ENCODE data around the gene PCF11.
"Not testable (repeated sequence)": the region's sequence is repeated elsewhere in the genome, so short reads cannot be mapped to it uniquely, and the experiment has no call there.

DNA sequence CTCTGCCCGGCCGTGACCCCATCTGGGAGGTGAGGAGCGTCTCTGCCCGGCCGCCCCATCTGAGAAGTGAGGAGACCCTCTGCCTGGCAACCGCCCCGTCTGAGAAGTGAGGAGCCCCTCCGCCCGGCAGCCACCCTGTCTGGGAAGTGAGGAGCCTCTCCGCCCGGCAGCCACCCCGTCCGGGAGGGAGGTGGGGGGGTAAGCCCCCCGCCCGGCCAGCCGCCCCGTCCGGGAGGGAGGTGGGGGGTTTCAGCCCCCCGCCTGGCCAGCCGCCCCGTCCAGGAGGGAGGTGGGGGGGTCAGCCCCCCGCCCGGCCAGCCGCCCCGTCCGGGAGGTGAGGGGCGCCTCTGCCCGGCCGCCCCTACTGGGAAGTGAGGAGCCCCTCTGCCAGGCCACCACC lies 23.7 kb upstream of the PCF11 start:
- TF ChIP-seq, protein P1, sequence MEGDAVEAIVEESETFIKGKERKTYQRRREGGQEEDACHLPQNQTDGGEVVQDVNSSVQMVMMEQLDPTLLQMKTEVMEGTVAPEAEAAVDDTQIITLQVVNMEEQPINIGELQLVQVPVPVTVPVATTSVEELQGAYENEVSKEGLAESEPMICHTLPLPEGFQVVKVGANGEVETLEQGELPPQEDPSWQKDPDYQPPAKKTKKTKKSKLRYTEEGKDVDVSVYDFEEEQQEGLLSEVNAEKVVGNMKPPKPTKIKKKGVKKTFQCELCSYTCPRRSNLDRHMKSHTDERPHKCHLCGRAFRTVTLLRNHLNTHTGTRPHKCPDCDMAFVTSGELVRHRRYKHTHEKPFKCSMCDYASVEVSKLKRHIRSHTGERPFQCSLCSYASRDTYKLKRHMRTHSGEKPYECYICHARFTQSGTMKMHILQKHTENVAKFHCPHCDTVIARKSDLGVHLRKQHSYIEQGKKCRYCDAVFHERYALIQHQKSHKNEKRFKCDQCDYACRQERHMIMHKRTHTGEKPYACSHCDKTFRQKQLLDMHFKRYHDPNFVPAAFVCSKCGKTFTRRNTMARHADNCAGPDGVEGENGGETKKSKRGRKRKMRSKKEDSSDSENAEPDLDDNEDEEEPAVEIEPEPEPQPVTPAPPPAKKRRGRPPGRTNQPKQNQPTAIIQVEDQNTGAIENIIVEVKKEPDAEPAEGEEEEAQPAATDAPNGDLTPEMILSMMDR (IDR thresholded peaks at IDR 0.05): not testable (repeated sequence)
- TF ChIP-seq POLR2A (IDR thresholded peaks at IDR 0.05): not testable (repeated sequence)

Data from heart left ventricle (tissue), 13 donors.